ENCODE data around the gene IDH2. TPM values are rescaled to one million over a fixed set of nuclear protein-coding genes. Genes with fewer than 3 reads are reported as not detected.

The IDH2 gene
- total and polyA plus RNA-seq, 2 of the 13 experiments (the other 11 are each of a cell fraction or from before 2014, with no cell fraction given): 121 to 145 TPM

DNA sequence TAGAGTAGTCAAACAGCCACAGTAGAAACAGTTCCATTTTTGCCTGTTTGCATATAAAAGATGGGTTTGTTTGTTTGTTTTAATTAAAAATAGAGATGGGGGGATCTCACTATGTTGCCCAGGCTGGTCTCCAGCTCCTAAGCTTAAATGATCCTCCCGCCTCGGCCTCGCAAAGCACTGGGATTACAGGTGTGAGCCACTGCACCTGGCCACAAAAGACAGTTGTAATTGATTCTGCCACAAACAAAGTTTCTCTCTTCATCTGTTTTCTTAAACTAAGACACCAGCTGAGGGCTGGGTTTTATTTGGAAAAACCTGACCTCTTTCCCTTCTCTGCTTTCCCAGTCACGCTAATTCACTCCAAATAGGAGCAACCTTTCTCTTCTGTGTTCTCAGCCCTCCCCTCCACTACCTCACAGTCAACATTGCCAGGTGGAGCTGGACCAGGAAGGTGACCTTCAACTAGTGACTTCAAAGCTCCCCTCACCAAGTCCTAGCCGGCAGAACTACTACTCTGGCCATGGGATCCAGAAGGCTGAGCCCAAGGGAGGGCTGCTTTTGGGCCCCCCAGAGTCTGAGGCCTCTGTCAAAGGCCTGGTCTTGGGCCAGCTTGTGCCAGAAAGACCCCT is 1.5 kb upstream of the IDH2 start (continued):
- TF ChIP-seq, protein P1, sequence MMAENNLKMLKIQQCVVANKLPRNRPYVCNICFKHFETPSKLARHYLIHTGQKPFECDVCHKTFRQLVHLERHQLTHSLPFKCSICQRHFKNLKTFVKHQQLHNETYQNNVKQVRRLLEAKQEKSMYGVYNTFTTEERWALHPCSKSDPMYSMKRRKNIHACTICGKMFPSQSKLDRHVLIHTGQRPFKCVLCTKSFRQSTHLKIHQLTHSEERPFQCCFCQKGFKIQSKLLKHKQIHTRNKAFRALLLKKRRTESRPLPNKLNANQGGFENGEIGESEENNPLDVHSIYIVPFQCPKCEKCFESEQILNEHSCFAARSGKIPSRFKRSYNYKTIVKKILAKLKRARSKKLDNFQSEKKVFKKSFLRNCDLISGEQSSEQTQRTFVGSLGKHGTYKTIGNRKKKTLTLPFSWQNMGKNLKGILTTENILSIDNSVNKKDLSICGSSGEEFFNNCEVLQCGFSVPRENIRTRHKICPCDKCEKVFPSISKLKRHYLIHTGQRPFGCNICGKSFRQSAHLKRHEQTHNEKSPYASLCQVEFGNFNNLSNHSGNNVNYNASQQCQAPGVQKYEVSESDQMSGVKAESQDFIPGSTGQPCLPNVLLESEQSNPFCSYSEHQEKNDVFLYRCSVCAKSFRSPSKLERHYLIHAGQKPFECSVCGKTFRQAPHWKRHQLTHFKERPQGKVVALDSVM (CRISPR knock-in tag; IDR thresholded peaks at IDR 0.05): 0 out of 2 replicates have a peak, but pooled peaks have one; percentile 19
- TF ChIP-seq GATAD2A (CRISPR knock-in tag; IDR thresholded peaks at IDR 0.05) (0 out of 2 replicates have a peak, but pooled peaks have one; percentile 22), ONECUT2 (CRISPR knock-in tag; IDR thresholded peaks at IDR 0.05) (no peak), ZNF138 (CRISPR knock-in tag; IDR thresholded peaks at IDR 0.05; ENCODE audit: low read depth) (no peak), ARNT (IDR thresholded peaks at IDR 0.05) (no peak), PHB2 (IDR thresholded peaks at IDR 0.05; ENCODE audit: partially characterized antibody) (no peak), RAD51 (IDR thresholded peaks at IDR 0.05; ENCODE audit: borderline replicate concordance) (no peak), ZNF441 (CRISPR knock-in tag; IDR thresholded peaks at IDR 0.05; ENCODE audit: borderline replicate concordance) (no peak), NR2F6 (IDR thresholded peaks at IDR 0.05) (no peak), NR2F6 (CRISPR knock-in tag; IDR thresholded peaks at IDR 0.05) (0 out of 2 replicates have a peak, but pooled peaks have one; percentile 17), FOXA1 (IDR thresholded peaks at IDR 0.05) (no peak), FOXA1 (CRISPR knock-in tag; IDR thresholded peaks at IDR 0.05) (peak; percentile 32; the same call in 1 of the 2 replicates), ZFP37 (CRISPR knock-in tag; IDR thresholded peaks at IDR 0.05; ENCODE audit: borderline replicate concordance) (no peak), NFKB2 (CRISPR knock-in tag; IDR thresholded peaks at IDR 0.05; ENCODE audit: borderline replicate concordance) (no peak), NFYC (CRISPR knock-in tag; IDR thresholded peaks at IDR 0.05) (no peak), NCOA1 (CRISPR knock-in tag; IDR thresholded peaks at IDR 0.05) (no peak), ZNF451 (CRISPR knock-in tag; IDR thresholded peaks at IDR 0.05) (0 out of 2 replicates have a peak, but pooled peaks have one; percentile 27), EED (CRISPR knock-in tag; IDR thresholded peaks at IDR 0.05) (0 out of 2 replicates have a peak, but pooled peaks have one; percentile 4), PPARG (CRISPR knock-in tag; conservative IDR thresholded peaks at IDR 0.05) (no peak), ZNF644 (CRISPR knock-in tag; IDR thresholded peaks at IDR 0.05; ENCODE audit: low read depth) (0 out of 2 replicates have a peak, but pooled peaks have one; percentile 19), ZNF264 (CRISPR knock-in tag; IDR thresholded peaks at IDR 0.05) (no peak)
- TF ChIP-seq, protein P2, sequence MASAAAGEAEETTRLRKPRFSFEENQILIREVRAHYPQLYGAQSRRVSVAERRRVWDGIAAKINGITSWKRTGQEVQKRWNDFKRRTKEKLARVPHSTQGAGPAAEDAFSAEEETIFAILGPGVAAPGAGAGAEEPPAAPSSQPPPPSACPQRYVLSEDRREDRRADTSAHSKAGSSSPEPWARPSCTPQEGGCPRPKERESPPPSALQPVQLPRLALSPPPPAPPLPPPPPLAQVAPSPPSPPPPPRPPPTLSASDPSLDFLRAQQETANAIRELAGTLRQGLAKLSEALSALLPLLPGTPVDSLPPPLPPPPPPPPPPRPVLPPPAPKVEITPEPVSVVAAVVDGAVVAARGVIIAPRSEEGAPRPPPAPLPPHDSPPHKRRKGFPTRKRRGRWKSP (CRISPR knock-in tag; IDR thresholded peaks at IDR 0.05): no peak
- TF ChIP-seq, protein P3, sequence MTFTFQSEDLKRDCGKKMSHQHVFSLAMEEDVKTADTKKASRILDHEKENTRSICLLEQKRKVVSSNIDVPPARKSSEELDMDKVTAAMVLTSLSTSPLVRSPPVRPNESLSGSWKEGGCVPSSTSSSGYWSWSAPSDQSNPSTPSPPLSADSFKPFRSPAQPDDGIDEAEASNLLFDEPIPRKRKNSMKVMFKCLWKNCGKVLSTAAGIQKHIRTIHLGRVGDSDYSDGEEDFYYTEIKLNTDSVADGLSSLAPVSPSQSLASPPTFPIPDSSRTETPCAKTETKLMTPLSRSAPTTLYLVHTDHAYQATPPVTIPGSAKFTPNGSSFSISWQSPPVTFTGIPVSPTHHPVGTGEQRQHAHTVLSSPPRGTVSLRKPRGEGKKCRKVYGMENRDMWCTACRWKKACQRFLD (CRISPR knock-in tag; IDR thresholded peaks at IDR 0.05; ENCODE audit: borderline replicate concordance): no peak
- TF ChIP-seq, protein P4, sequence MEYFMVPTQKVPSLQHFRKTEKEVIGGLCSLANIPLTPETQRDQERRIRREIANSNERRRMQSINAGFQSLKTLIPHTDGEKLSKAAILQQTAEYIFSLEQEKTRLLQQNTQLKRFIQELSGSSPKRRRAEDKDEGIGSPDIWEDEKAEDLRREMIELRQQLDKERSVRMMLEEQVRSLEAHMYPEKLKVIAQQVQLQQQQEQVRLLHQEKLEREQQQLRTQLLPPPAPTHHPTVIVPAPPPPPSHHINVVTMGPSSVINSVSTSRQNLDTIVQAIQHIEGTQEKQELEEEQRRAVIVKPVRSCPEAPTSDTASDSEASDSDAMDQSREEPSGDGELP (IDR thresholded peaks at IDR 0.05; ENCODE audit: borderline replicate concordance, low read depth): peak; percentile 63; the same call in 1 of the 2 replicates
- TF ChIP-seq, protein P5, sequence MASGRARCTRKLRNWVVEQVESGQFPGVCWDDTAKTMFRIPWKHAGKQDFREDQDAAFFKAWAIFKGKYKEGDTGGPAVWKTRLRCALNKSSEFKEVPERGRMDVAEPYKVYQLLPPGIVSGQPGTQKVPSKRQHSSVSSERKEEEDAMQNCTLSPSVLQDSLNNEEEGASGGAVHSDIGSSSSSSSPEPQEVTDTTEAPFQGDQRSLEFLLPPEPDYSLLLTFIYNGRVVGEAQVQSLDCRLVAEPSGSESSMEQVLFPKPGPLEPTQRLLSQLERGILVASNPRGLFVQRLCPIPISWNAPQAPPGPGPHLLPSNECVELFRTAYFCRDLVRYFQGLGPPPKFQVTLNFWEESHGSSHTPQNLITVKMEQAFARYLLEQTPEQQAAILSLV (CRISPR knock-in tag; IDR thresholded peaks at IDR 0.05; ENCODE audit: borderline replicate concordance): no peak
- TF ChIP-seq, protein P6, sequence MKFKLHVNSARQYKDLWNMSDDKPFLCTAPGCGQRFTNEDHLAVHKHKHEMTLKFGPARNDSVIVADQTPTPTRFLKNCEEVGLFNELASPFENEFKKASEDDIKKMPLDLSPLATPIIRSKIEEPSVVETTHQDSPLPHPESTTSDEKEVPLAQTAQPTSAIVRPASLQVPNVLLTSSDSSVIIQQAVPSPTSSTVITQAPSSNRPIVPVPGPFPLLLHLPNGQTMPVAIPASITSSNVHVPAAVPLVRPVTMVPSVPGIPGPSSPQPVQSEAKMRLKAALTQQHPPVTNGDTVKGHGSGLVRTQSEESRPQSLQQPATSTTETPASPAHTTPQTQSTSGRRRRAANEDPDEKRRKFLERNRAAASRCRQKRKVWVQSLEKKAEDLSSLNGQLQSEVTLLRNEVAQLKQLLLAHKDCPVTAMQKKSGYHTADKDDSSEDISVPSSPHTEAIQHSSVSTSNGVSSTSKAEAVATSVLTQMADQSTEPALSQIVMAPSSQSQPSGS (CRISPR knock-in tag; IDR thresholded peaks at IDR 0.05): no peak
